ENCODE results near the gene RARRES1. TPM values are rescaled to one million over a fixed set of nuclear protein-coding genes. Genes with fewer than 3 reads are reported as not detected.

The RARRES1 gene
- total RNA-seq, 1 experiment from 2014 or later, result 1,195 TPM

DNA sequence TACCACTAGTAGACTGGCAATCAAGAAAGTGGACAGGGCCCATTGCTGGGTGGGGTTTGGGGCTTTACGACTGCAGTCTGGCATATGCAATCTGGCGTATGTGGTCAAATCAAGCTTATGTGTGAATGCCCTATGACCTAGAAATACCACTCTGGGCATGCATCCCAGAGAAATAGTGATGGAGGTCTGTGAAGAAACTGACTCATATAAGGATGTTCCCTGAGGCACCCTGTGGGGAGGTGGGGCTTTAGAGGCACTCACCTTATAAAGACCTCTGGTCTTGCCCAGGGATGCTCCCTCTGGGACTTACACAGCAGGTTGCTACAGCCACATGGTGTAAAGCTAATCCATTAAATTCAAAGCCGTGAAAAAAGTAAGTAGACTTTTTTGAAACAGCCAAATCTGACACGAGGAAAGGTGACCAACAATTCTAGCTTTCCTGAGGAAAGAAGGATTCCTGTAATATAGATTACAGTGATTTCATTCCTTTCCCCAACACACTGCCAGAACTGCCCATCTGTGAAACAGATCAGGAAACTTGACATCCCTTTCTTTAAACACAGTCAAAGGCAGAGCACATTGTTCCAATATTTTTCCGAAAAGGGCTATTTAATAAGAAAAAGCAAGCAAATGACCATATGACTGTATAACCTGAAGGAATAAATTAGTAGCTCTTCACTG, 13.6 kb downstream of the RARRES1 start:
- no peaks in the 10 kb centered on the region for H3K27me3 Mint-ChIP-seq (ENCODE audit: unreplicated experiment)
- no peak overlapping the region for H3K4me3 Mint-ChIP-seq (ENCODE audit: low read depth, unreplicated experiment)
- intact Hi-C loops (cut with micrococcal nuclease; ENCODE audit: unreplicated experiment), result no loop called here
- peaks cover 89% of the 10 kb centered on the region for H3K36me3 Mint-ChIP-seq (ENCODE audit: insufficient read depth, unreplicated experiment)
- TF ChIP-seq, protein P1, sequence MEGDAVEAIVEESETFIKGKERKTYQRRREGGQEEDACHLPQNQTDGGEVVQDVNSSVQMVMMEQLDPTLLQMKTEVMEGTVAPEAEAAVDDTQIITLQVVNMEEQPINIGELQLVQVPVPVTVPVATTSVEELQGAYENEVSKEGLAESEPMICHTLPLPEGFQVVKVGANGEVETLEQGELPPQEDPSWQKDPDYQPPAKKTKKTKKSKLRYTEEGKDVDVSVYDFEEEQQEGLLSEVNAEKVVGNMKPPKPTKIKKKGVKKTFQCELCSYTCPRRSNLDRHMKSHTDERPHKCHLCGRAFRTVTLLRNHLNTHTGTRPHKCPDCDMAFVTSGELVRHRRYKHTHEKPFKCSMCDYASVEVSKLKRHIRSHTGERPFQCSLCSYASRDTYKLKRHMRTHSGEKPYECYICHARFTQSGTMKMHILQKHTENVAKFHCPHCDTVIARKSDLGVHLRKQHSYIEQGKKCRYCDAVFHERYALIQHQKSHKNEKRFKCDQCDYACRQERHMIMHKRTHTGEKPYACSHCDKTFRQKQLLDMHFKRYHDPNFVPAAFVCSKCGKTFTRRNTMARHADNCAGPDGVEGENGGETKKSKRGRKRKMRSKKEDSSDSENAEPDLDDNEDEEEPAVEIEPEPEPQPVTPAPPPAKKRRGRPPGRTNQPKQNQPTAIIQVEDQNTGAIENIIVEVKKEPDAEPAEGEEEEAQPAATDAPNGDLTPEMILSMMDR (IDR thresholded peaks at IDR 0.05; ENCODE audit: unreplicated experiment), result no peak
- H3K4me1 Mint-ChIP-seq (ENCODE audit: low read depth, unreplicated experiment), result peaks cover 86% of the 10 kb centered on the region
- peak; percentile 80 for DNase-seq
- CTCF ChIA-PET, result interaction anchor here (0.7 to 2.0 kb wide), 7 partner anchors 8 to 76 kb away, joined by 4 to 9 read pairs (median 6); no protein-coding TSS in a partner anchor
- H3K27ac Mint-ChIP-seq (ENCODE audit: unreplicated experiment), result peak overlapping the region; percentile 46
- no peaks in the 10 kb centered on the region for H3K9me3 Mint-ChIP-seq (ENCODE audit: low read depth, unreplicated experiment)
- TSS peak; percentile 57 for BruUV-seq (replicated peaks)

DNA sequence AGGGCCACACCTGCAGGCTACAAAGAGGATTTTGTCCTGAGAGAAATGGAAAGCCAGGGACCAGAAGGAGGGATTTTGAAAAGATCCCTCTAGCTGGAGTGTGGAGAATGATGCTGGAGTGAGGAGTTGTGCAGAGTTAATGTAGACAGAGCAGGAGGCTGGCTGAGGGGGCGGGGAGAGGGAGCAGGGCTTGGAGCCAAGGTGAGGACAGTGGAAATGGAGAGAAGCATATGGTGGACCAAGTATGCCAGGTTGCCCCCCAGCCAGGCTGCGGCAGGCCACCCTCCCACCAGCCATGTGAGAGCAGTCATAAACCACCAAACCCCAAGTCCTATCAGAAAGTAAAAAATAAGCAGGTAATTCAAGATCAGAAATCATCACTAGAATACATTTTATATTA, 14.7 kb downstream of the RARRES1 start:
- no TSS peak for BruUV-seq (replicated peaks)
- H3K9me3 Mint-ChIP-seq (ENCODE audit: low read depth, unreplicated experiment), result no peaks in the 10 kb centered on the region
- CTCF ChIA-PET, result interaction anchor here (0.8 to 2.0 kb wide), 2 partner anchors 10 to 77 kb away, joined by 4 to 5 read pairs; no protein-coding TSS in a partner anchor
- TF ChIP-seq, protein P1 (IDR thresholded peaks at IDR 0.05; ENCODE audit: unreplicated experiment), result no peak
- DNase-seq, result no peak
- no peaks in the 10 kb centered on the region for H3K27me3 Mint-ChIP-seq (ENCODE audit: unreplicated experiment)
- peak overlapping the region; percentile 29 for H3K4me3 Mint-ChIP-seq (ENCODE audit: low read depth, unreplicated experiment)
- H3K36me3 Mint-ChIP-seq (ENCODE audit: insufficient read depth, unreplicated experiment), result peaks cover 89% of the 10 kb centered on the region
- H3K27ac Mint-ChIP-seq (ENCODE audit: unreplicated experiment), result peak overlapping the region; percentile 37
- H3K4me1 Mint-ChIP-seq (ENCODE audit: low read depth, unreplicated experiment), result peaks cover 86% of the 10 kb centered on the region
- intact Hi-C loops (cut with micrococcal nuclease; ENCODE audit: unreplicated experiment), result no loop called here

DNA sequence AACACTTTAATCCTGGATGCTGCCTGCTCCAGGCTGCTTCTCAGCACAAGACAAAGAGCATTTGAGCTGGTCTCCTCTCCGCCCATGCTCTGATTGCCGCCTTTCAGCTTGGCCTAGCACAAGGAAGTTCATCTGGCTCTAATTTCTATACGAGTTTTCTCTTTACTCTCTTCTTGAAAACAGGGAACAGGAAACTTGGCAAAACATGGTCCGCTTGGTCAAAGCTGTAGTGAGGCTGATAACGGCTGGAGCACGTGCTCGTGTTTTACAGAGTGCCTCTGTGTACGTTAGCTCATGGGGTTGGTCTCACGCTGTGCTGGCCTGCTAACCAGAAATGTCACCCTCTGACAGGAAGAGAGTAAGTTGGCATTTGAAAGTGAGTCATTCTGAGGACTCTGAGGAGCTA, 19.2 kb downstream of the RARRES1 start:
- Mint-ChIP-seq H3K36me3 (ENCODE audit: insufficient read depth, unreplicated experiment) (peaks cover 96% of the 10 kb centered on the region), H3K4me3 (ENCODE audit: low read depth, unreplicated experiment) (no peak overlapping the region), H3K27ac (ENCODE audit: unreplicated experiment) (peak overlapping the region; percentile 73), H3K4me1 (ENCODE audit: low read depth, unreplicated experiment) (peaks cover 71% of the 10 kb centered on the region), H3K9me3 (ENCODE audit: low read depth, unreplicated experiment) (no peaks in the 10 kb centered on the region), H3K27me3 (ENCODE audit: unreplicated experiment) (no peaks in the 10 kb centered on the region)
- BruUV-seq (replicated peaks), result no TSS peak
- TF ChIP-seq, protein P1 (IDR thresholded peaks at IDR 0.05; ENCODE audit: unreplicated experiment), result no peak
- intact Hi-C loops (cut with micrococcal nuclease; ENCODE audit: unreplicated experiment), result no loop called here
- CTCF ChIA-PET, result interaction anchor here (0.8 to 1.7 kb wide), 5 partner anchors 10 to 78 kb away, joined by 3 to 7 read pairs (median 4); no protein-coding TSS in a partner anchor
- DNase-seq, result no peak

DNA sequence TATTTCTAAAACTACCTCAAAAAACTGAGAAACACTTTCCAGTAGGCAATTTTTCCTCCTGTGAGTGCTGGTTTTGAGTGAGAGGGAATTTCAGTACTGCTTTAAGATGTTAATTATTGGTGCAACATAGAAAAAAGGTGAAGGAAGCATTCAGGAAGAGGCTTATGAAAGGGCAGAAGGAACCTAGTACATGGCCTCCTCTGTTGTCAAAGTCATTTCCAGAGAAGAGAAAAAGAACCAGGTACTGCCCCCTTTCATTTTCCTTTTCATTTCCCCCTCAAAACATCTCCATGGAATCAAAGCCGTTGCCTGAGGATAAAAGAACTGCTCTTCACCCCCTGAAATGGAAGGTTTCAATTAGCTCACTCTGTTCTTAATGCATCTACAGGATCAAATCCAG, 19.8 kb downstream of the RARRES1 start:
- H3K4me1 Mint-ChIP-seq (ENCODE audit: low read depth, unreplicated experiment), result peaks cover 64% of the 10 kb centered on the region
- CTCF ChIA-PET, result interaction anchor here (1.7 kb wide), 1 partner anchor 11 kb away, joined by 7 read pairs; no protein-coding TSS in a partner anchor
- TF ChIP-seq, protein P1 (IDR thresholded peaks at IDR 0.05; ENCODE audit: unreplicated experiment), result no peak
- intact Hi-C loops (cut with micrococcal nuclease; ENCODE audit: unreplicated experiment), result no loop called here
- no peaks in the 10 kb centered on the region for H3K9me3 Mint-ChIP-seq (ENCODE audit: low read depth, unreplicated experiment)
- BruUV-seq (replicated peaks), result TSS peak; percentile 0
- H3K27ac Mint-ChIP-seq (ENCODE audit: unreplicated experiment), result peak overlapping the region; percentile 73
- no peak for DNase-seq
- no peak overlapping the region for H3K4me3 Mint-ChIP-seq (ENCODE audit: low read depth, unreplicated experiment)
- H3K36me3 Mint-ChIP-seq (ENCODE audit: insufficient read depth, unreplicated experiment), result peaks cover 97% of the 10 kb centered on the region
- no peaks in the 10 kb centered on the region for H3K27me3 Mint-ChIP-seq (ENCODE audit: unreplicated experiment)

Measured in Calu3 (cell line).